K562 (cell line): ENCODE results near the gene WRAP53. TPM values are rescaled to one million over a fixed set of nuclear protein-coding genes. Genes with fewer than 3 reads are reported as not detected.

Experiments used
- ARID2 ChIP-seq: fragments of 450-650 bp; IDR thresholded peaks from 2 replicates; pipeline ENCODE4 v1.6.1; 2017; ENCODE audit warnings: antibody characterized with exemption, mild to moderate bottlenecking
- BCL6 ChIP-seq: fragments of 250-450 bp; sonication (Bioruptor Pico); IDR thresholded peaks from 2 replicates; pipeline ENCODE4 v1.4.0; 2020
- BRCA1 ChIP-seq, 2 experiments: fragments of 450-650 bp in 1 of 2; sonication (generic) in 1 of 2; formaldehyde crosslinking in 1 of 2; IDR thresholded peaks; 2 replicates each; pipeline versions ENCODE4 v1.5.0 to v1.6.1; 2017 to 2020; ENCODE audit warnings: mild to moderate bottlenecking in 1 of 2, missing genetic modification reagents in 1 of 2
- DPF2 ChIP-seq: fragments of 450-650 bp; IDR thresholded peaks from 2 replicates; pipeline ENCODE4 v1.6.1; 2016
- EWSR1 ChIP-seq: fragments of 450-650 bp; IDR thresholded peaks from 2 replicates; pipeline ENCODE4 v1.6.1; 2018; ENCODE audit warnings: borderline replicate concordance, mild to moderate bottlenecking, low read depth, moderate library complexity; ENCODE audit not compliant: partially characterized antibody
- GATA2 ChIP-seq: sonication (generic); formaldehyde crosslinking; IDR thresholded peaks from 2 replicates; pipeline ENCODE4 v1.4.0; 2020; ENCODE audit warnings: mild to moderate bottlenecking, missing genetic modification reagents
- HNRNPH1 ChIP-seq: fragments of 200-400 bp; formaldehyde crosslinking; optimal IDR thresholded peaks from 2 replicates; pipeline ENCODE3; 2017; ENCODE audit warnings: low read depth, mild to moderate bottlenecking, low read length, moderate library complexity
- MBD2 ChIP-seq: sonication (generic); IDR thresholded peaks from 2 replicates; pipeline ENCODE4 v1.6.1; 2016; ENCODE audit warnings: low read depth, borderline replicate concordance
- MECOM ChIP-seq: fragments of 250-450 bp; sonication (Bioruptor Pico); IDR thresholded peaks from 2 replicates; pipeline ENCODE4 v1.8.0; 2022; ENCODE audit warnings: inconsistent platforms
- NEUROD1 ChIP-seq: fragments of 150-350 bp; IDR thresholded peaks from 2 replicates; pipeline ENCODE4 v1.6.1; 2014; ENCODE audit warnings: borderline replicate concordance, low read length, low read depth; ENCODE audit not compliant: partially characterized antibody
- RUNX1 ChIP-seq: sonication (generic); IDR thresholded peaks from 2 replicates; pipeline ENCODE4 v1.6.1; 2016; ENCODE audit warnings: antibody characterized with exemption, low read depth
- SMAD3 ChIP-seq: fragments of 450-650 bp; formaldehyde crosslinking; conservative IDR thresholded peaks from 2 replicates; pipeline ENCODE4 v1.4.0; 2020; ENCODE audit warnings: mild to moderate bottlenecking
- ZNF224 ChIP-seq: sonication (generic); formaldehyde crosslinking; IDR thresholded peaks from 2 replicates; pipeline ENCODE4 v1.8.0; 2022; ENCODE audit warnings: mild to moderate bottlenecking, missing genetic modification reagents
- ZNF24 ChIP-seq: fragments of 450-650 bp; IDR thresholded peaks from 2 replicates; pipeline ENCODE4 v1.6.1; 2016
- ZNF41 ChIP-seq: fragments of 250-450 bp; sonication (Bioruptor Pico); conservative IDR thresholded peaks from 2 replicates; pipeline ENCODE4 v1.4.0; 2020; ENCODE audit warnings: mild to moderate bottlenecking
- ZNF436 ChIP-seq: fragments of 250-450, 450-650 bp; sonication (Bioruptor Pico); formaldehyde crosslinking; IDR thresholded peaks from 2 replicates; pipeline ENCODE4 v1.7.0; 2020; ENCODE audit warnings: mild to moderate bottlenecking
- polyA plus RNA-seq, 8 experiments: library from polyadenylated mRNA; depleted of rRNA in 4 of 8; stranded (reverse) in 5 of 8; unstranded in 3 of 8; fragments of >200 nt; fragmentation: Nextera tagmentation in 2 of 8; fragmentation: Illumina TruSeq in 1 of 8; extraction: Ambion mirVana in 2 of 8; extraction: Trizol in 1 of 8; gene quantifications; 2 replicates each; pipeline versions ENCODE4 v1.2.1 to v1.2.3, GENCODE V29; 2011 to 2014; ENCODE audit warnings: inconsistent platforms in 1 of 8, missing spikeins in 1 of 8
- total RNA-seq, 7 experiments: library from RNA; depleted of rRNA in 6 of 7; stranded (reverse); fragments of >200 nt in 6 of 7; fragmentation: Illumina TruSeq in 2 of 7; extraction: Trizol in 2 of 7; gene quantifications; 2 replicates each; pipeline versions ENCODE4 v1.2.1 to v1.2.3, GENCODE V29; 2011 to 2021; ENCODE audit warnings: low replicate concordance in 1 of 7
- TF ChIP-seq, protein P1 (sequence below): fragments of 250-450 bp; sonication (Bioruptor Pico); IDR thresholded peaks from 2 replicates; pipeline ENCODE4 v1.5.0; 2020; ENCODE audit warnings: mild to moderate bottlenecking
- TF ChIP-seq, protein P2 (sequence below): fragments of 450-650 bp; IDR thresholded peaks from 2 replicates; pipeline ENCODE4 v1.7.0; 2016; ENCODE audit warnings: borderline replicate concordance

WRAP53 gene
- total and polyA plus RNA-seq, 9 of the 15 experiments (the other 6 are each of a cell fraction or from before 2014, with no cell fraction given): 0.72 to 18.2 (median 13.4) TPM

DNA sequence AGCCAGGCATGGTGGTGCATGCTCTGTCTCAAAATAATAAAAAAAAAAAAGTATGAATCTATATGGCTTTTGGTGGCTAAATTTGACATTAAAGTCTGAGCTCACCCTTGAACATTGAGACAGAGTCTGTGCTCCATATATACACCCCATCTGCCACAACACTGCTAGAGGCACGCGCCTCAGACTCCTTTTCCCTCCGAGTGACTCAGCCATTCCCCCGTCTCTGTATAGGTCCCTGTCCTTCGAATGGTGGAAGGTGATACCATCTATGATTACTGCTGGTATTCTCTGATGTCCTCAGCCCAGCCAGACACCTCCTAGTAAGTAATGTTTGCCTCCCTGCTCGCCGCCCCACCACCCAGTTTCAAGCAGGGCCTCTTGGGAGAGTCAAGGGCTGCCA lies 12.2 kb downstream of the WRAP53 start (continued):
- TF ChIP-seq NEUROD1 (no peak), ZNF41 (CRISPR knock-in tag) (no peak), MBD2 (no peak), MECOM (CRISPR knock-in tag) (peak; percentile 92), HNRNPH1 (no peak), ZNF224 (CRISPR knock-in tag) (no peak), RUNX1 (no peak), EWSR1 (no peak), ZNF436 (CRISPR knock-in tag) (no peak), BCL6 (CRISPR knock-in tag) (no peak), ZNF24 (no peak), SMAD3 (CRISPR knock-in tag) (no peak), ARID2 (no peak), BRCA1 (IDR thresholded peaks at IDR 0.05) (no peak), BRCA1 (CRISPR knock-in tag; IDR thresholded peaks at IDR 0.05) (no peak), DPF2 (peak; percentile 31; the same call in 1 of the 2 replicates), GATA2 (no peak)
- TF ChIP-seq, protein P1, sequence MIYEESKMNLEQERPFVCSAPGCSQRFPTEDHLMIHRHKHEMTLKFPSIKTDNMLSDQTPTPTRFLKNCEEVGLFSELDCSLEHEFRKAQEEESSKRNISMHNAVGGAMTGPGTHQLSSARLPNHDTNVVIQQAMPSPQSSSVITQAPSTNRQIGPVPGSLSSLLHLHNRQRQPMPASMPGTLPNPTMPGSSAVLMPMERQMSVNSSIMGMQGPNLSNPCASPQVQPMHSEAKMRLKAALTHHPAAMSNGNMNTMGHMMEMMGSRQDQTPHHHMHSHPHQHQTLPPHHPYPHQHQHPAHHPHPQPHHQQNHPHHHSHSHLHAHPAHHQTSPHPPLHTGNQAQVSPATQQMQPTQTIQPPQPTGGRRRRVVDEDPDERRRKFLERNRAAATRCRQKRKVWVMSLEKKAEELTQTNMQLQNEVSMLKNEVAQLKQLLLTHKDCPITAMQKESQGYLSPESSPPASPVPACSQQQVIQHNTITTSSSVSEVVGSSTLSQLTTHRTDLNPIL (CRISPR knock-in tag): no peak
- TF ChIP-seq, protein P2, sequence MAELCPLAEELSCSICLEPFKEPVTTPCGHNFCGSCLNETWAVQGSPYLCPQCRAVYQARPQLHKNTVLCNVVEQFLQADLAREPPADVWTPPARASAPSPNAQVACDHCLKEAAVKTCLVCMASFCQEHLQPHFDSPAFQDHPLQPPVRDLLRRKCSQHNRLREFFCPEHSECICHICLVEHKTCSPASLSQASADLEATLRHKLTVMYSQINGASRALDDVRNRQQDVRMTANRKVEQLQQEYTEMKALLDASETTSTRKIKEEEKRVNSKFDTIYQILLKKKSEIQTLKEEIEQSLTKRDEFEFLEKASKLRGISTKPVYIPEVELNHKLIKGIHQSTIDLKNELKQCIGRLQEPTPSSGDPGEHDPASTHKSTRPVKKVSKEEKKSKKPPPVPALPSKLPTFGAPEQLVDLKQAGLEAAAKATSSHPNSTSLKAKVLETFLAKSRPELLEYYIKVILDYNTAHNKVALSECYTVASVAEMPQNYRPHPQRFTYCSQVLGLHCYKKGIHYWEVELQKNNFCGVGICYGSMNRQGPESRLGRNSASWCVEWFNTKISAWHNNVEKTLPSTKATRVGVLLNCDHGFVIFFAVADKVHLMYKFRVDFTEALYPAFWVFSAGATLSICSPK: no peak
- TF ChIP-seq, all 486 proteins: peak for 19
